Astrocyte (in vitro differentiated cells and primary cell): ENCODE measurements around the gene SFTA2. TPM values are rescaled to one million over a fixed set of nuclear protein-coding genes. Genes with fewer than 3 reads are reported as not detected.
"Not testable (repeated sequence)": the region's sequence is repeated elsewhere in the genome, so short reads cannot be mapped to it uniquely, and the experiment has no call there.

Source experiments
- DNase-seq: peaks from one replicate; pipeline ENCODE4 v3.0.0-alpha.2; 2010; ENCODE audit warnings: low read depth
- FAIRE-seq: peaks from 2 replicates; lab custom pipeline; 2011; peaks lifted over from hg19 to GRCh38; lab: Jason Lieb, UNC
- H2AFZ ChIP-seq: 2 replicates; pipeline ENCODE4 v1.6.0; 2012; ENCODE audit warnings: low read depth, low read length, inconsistent platforms
- H3K27ac ChIP-seq: 2 replicates; pipeline ENCODE4 v1.5.1; 2011; ENCODE audit warnings: low read depth, low read length, inconsistent platforms
- H3K27me3 ChIP-seq: 2 replicates; pipeline ENCODE4 v1.6.0; 2011; ENCODE audit warnings: low read length, inconsistent platforms; ENCODE audit not compliant: insufficient read depth
- H3K36me3 ChIP-seq: 2 replicates; pipeline ENCODE4 v1.5.1; 2011; ENCODE audit warnings: low read length, inconsistent platforms; ENCODE audit not compliant: insufficient read depth
- H3K4me1 ChIP-seq: 2 replicates; pipeline ENCODE4 v1.5.1; 2011; ENCODE audit warnings: low read length, inconsistent platforms; ENCODE audit not compliant: insufficient read depth
- H3K4me2 ChIP-seq: 2 replicates; pipeline ENCODE4 v1.6.0; 2012; ENCODE audit warnings: low read length, inconsistent platforms
- H3K4me3 ChIP-seq: 2 replicates; pipeline ENCODE4 v1.5.1; 2011; ENCODE audit warnings: low read depth, mild to moderate bottlenecking, low read length, inconsistent platforms; ENCODE audit not compliant: insufficient read depth
- H3K79me2 ChIP-seq: 2 replicates; pipeline ENCODE4 v1.6.0; 2012; ENCODE audit warnings: mild to moderate bottlenecking, low read length, inconsistent platforms; ENCODE audit not compliant: insufficient read depth
- H3K9ac ChIP-seq: 2 replicates; pipeline ENCODE4 v1.6.0; 2012; ENCODE audit warnings: mild to moderate bottlenecking, low read length, inconsistent platforms
- H3K9me3 ChIP-seq: 2 replicates; pipeline ENCODE4 v1.5.1; 2012; ENCODE audit warnings: low read depth, mild to moderate bottlenecking, low read length, inconsistent platforms; ENCODE audit not compliant: insufficient read depth
- H4K20me1 ChIP-seq: 2 replicates; pipeline ENCODE4 v1.6.0; 2012; ENCODE audit warnings: low read length, inconsistent platforms; ENCODE audit not compliant: insufficient read depth
- H3K27ac Mint-ChIP-seq: one replicate; pipeline ENCODE4 v1.8.0; 2021; ENCODE audit warnings: mild to moderate bottlenecking, mixed read lengths; ENCODE audit not compliant: unreplicated experiment
- H3K27me3 Mint-ChIP-seq: one replicate; pipeline ENCODE4 v1.8.0; 2021; ENCODE audit warnings: low read depth, mixed read lengths; ENCODE audit not compliant: unreplicated experiment
- H3K36me3 Mint-ChIP-seq: one replicate; pipeline ENCODE4 v1.8.0; 2021; ENCODE audit warnings: low read depth, mixed read lengths; ENCODE audit not compliant: unreplicated experiment
- H3K4me1 Mint-ChIP-seq: one replicate; pipeline ENCODE4 v1.8.0; 2021; ENCODE audit warnings: low read depth, mixed read lengths; ENCODE audit not compliant: unreplicated experiment
- H3K4me3 Mint-ChIP-seq: one replicate; pipeline ENCODE4 v1.8.0; 2021; ENCODE audit warnings: mild to moderate bottlenecking, moderate library complexity, mixed read lengths; ENCODE audit not compliant: unreplicated experiment
- H3K9me3 Mint-ChIP-seq: one replicate; pipeline ENCODE4 v1.8.0; 2021; ENCODE audit warnings: mild to moderate bottlenecking, mixed read lengths; ENCODE audit not compliant: unreplicated experiment
- CTCF ChIP-seq: IDR thresholded peaks from 2 replicates; pipeline ENCODE4 v1.5.1; 2011; ENCODE audit warnings: low read depth, mild to moderate bottlenecking, inconsistent platforms, low read length, moderate library complexity; ENCODE audit not compliant: insufficient read depth
- EZH2 ChIP-seq: IDR thresholded peaks from 2 replicates; pipeline ENCODE4 v1.6.1; 2012; ENCODE audit warnings: mild to moderate bottlenecking, low read length, inconsistent platforms; ENCODE audit not compliant: insufficient read depth
- total RNA-seq: library from RNA; stranded (reverse); gene quantifications from 2 replicates; pipeline ENCODE4 v1.2.1, GENCODE V29; 2021

SFTA2 gene
- total RNA-seq, 1 donor from 2014 or later, result not detected

GRCh38 chr6:30903236-30903635, 28.7 kb downstream of the SFTA2 start:
- no peaks in the 10 kb centered on the region for H3K9me3 Mint-ChIP-seq
- FAIRE-seq, result no peak

GRCh38 chr6:30902709-30903108, 29.3 kb downstream of the SFTA2 start:
- Histone ChIP-seq H3K79me2 (no peaks in the 10 kb centered on the region), H3K9me3 (no peaks in the 10 kb centered on the region), H3K27ac (no peak overlapping the region), H3K27me3 (no peaks in the 10 kb centered on the region), H3K4me2 (no peak overlapping the region), H2AFZ (no peak overlapping the region), H3K9ac (no peak overlapping the region), H3K36me3 (no peaks in the 10 kb centered on the region), H3K4me1 (no peaks in the 10 kb centered on the region), H3K4me3 (no peak overlapping the region), H4K20me1 (no peaks in the 10 kb centered on the region)
- Mint-ChIP-seq H3K27ac (no peak overlapping the region), H3K9me3 (no peaks in the 10 kb centered on the region), H3K27me3 (no peaks in the 10 kb centered on the region), H3K4me1 (no peaks in the 10 kb centered on the region), H3K4me3 (no peak overlapping the region), H3K36me3 (peaks cover 10% of the 10 kb centered on the region)
- no peak for TF ChIP-seq EZH2
- no peak for TF ChIP-seq CTCF
- DNase-seq, result no peak
- FAIRE-seq, result no peak

More at GRCh38 chr6:30903236-30903635, 28.7 kb downstream of the SFTA2 start:
- H3K27ac ChIP-seq, result no peak overlapping the region
- H2AFZ ChIP-seq, result no peak overlapping the region
- no peak overlapping the region for H3K9ac ChIP-seq
- no peaks in the 10 kb centered on the region for H3K4me1 Mint-ChIP-seq
- H3K79me2 ChIP-seq, result peaks cover 3% of the 10 kb centered on the region
- no peaks in the 10 kb centered on the region for H3K36me3 ChIP-seq
- no peaks in the 10 kb centered on the region for H3K27me3 Mint-ChIP-seq
- peaks cover 7% of the 10 kb centered on the region for H3K36me3 Mint-ChIP-seq
- H3K27me3 ChIP-seq, result no peaks in the 10 kb centered on the region
- no peaks in the 10 kb centered on the region for H4K20me1 ChIP-seq
- no peak overlapping the region for H3K4me2 ChIP-seq
- no peaks in the 10 kb centered on the region for H3K4me1 ChIP-seq
- no peak for DNase-seq
- TF ChIP-seq EZH2 (no peak), CTCF (no peak)
- no peak overlapping the region for H3K4me3 Mint-ChIP-seq
- H3K4me3 ChIP-seq, result no peak overlapping the region
- no peaks in the 10 kb centered on the region for H3K9me3 ChIP-seq
- no peak overlapping the region for H3K27ac Mint-ChIP-seq

- not testable (repeated sequence) for DNase-seq, H3K4me1 ChIP-seq, H3K9me3 Mint-ChIP-seq, H3K4me2 ChIP-seq, FAIRE-seq, H3K79me2 ChIP-seq, H3K36me3 ChIP-seq, H3K27ac Mint-ChIP-seq, H3K4me3 ChIP-seq, H3K27me3 ChIP-seq, H3K4me3 Mint-ChIP-seq, H4K20me1 ChIP-seq, H3K9me3 ChIP-seq, H3K9ac ChIP-seq, H3K27ac ChIP-seq, H3K4me1 Mint-ChIP-seq, H3K27me3 Mint-ChIP-seq, H2AFZ ChIP-seq
- peaks cover 10% of the 10 kb centered on the region for H3K36me3 Mint-ChIP-seq
These were observed 29.8 kb downstream of the SFTA2 start for GRCh38 chr6:30902196-30902595.
